T follicular helper cell (primary cell): Measurements from ENCODE around the gene DMKN.

Source experiments
- DNase-seq: peaks from one replicate; pipeline ENCODE4 v3.0.0-alpha.2; 2020; ENCODE audit warnings: low read depth
- total RNA-seq, 2 experiments: gene quantifications; one replicate each; lab custom pipeline; 2026; lab: John Stamatoyannopoulos, UW

Gene DMKN, protein sequence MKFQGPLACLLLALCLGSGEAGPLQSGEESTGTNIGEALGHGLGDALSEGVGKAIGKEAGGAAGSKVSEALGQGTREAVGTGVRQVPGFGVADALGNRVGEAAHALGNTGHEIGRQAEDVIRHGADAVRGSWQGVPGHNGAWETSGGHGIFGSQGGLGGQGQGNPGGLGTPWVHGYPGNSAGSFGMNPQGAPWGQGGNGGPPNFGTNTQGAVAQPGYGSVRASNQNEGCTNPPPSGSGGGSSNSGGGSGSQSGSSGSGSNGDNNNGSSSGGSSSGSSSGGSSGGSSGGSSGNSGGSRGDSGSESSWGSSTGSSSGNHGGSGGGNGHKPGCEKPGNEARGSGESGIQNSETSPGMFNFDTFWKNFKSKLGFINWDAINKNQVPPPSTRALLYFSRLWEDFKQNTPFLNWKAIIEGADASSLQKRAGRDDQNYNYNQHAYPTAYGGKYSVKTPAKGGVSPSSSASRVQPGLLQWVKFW
- 0.13 to 0.42 reads per million in 2 experiments for total RNA-seq

DNA sequence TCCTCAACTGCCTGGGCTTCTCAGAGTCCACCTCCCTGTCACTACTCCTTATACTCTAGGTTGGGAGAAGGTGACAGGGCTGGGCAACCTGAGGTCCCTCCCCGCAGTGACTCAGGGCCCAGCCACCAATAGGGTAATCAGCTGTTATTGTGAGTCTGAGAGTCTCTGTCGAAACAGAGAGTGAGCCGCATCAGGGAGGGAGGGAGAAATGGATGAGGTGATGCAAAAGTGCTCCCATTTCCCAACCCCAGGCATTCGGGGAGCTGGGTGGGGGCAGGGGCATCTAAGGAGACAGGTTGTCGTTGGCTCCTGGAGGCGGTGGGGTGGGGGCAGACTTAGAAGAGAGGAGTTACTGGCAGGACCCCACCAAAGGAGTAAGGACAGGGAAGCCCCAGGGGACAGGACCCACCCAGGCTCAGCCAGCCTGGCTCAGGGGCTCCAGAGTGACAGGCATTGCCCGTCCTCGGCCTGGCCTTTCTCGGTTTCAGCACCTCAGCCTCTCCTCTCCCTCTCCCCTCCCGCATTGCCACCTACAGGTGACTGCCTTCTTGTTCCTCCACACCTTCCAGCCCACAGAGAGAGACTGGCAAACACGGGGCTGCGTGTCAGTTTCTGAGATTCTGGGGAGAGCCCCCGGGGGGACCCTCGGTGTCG lies at the start of gene DMKN:
DMKN (minus strand) TSS at position 22 of the 654 bp plus-strand sequence. CDS start 174 bp downstream, outside the sequence.
- DNase-seq: no peak

DNA sequence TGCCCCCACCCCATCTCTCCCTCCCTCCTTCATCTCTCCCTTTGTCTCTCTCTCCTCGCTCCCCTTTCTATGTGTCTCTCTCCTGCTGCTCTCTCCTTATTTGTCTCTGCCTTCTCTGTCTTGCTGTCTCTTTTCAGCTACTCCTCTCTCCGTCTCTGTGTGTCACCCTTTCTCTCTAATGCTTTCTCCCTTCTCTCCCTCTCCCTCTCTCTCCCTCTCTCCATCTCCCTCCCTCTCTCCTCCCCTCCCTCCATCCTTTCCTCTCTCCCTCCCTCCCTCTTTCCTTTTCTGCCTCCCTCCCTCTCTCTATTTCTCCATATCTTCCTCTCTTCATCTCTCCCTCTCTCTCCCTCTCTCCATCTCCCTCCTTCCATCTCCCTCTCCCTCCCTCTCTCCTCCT lies 49.3 kb upstream of the DMKN start:
- no peak for DNase-seq

DNA sequence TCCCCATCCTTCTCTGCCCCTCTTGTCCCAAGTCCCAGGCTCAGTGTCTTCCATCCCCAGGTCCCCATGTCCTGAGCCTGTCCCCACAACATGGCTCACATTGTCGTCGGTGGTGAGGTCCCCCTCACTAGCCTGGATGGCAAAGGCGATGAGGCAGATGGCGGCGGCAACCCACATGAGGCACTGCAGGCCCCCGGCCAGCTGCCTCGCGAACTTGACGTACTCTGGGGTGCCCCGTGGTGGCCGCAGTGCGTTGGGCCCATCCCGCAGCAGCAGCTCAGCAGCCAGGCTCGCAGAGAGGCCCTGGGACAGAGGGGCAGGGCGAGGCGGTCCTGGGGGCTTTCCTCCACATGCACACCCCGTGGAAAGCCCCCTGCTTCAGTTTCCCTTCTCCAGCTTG lies 48.9 kb upstream of the DMKN start:
- DNase-seq: no peak

DNA sequence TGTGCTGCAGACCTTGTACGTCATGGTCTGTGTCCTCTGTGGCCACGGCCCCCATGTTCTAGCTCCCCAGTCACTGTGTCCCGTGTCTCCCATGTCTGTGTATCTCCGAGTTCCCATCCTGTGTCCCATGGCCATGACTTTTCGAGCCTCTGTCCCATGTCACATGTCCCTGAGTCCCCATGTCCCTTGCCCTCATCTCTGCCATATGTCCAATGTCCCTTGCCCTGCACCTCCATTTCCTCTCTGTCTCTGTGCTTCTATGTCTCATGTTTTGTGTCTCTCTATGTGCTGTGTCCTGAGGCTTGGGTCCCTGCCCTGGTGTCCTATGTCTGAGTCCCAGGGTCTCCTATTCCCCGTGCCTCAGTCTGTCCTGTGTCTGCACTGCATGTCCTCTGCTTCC lies 48.0 kb upstream of the DMKN start:
- no peak for DNase-seq

DNA sequence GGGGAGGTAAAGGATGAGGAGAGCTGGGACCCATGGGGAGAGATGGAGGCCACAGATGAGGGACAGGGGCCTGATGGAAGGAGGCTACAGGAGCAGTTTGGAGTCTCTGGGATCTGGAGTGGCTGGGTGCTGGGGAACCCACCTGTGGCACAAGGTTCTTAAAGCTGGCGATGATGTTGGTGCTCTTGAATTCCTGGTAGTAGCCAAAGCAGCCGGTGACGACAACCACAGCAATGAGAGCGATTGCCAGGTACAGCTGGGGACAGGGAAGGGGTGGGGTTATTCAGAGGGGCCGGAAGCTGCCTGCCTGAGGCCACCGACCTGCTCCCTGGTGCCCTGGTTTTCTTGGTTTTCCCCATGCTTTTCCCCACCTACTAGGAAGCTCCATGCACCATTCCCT lies 47.2 kb upstream of the DMKN start:
- DNase-seq: no peak

DNA sequence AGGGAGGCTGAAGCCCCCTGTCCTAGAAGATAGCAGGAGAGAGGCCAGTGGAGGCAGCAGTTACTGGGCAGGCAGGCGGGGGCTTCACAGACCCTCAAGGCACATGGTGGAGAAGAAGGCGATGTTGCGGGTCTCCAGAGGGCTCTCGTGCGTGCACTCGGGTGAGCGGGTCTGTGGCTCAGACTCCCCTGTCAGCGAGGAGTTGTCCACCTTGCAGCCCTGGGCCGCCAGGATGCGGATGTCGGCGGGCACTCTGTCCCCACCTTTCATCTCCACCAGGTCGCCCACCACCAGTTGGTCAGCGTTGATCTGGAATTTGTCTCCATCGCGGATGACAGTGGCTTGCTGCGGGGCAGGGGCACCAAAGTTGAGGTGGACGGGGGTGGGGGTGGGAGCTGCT lies 46.8 kb upstream of the DMKN start:
- DNase-seq: no peak

DNA sequence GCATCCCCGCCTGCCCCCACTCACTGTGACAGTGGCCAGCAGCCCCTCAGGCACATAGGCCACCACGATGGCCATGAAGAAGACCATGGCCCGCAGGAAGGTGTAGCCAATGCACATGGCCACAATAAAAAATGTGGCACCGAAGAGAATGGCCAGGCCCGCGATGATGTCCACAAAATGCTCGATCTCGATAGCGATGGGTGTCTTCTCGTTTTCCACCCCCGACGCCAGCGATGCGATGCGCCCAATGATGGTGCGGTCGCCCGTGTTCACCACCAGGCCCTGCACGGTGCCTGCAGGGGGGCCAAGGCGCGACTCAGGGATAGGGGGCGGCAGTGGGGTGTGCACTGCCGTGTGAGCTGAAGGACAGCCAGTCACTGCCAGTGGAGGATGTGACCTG lies 46.3 kb upstream of the DMKN start:
- DNase-seq: no peak

DNA sequence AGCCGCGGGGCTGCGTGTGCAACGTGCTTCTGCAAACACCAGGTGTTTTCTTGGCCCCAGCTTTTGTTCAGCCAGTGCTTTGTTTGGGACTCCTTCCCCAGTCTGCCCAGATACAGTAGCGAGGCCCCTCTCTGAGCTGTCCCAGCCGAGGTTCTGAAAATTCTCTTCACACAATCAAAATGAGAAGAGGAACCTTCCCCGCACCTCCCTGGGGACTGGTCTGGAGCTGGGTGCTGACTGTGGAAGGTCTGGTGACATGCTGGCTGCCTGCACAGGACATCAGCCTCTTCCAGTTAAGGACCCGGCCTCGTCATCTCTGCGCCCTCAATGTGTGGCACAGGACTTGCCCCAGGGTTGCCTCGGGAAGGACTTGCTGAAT lies 45.8 kb upstream of the DMKN start:
- DNase-seq: no peak

DNA sequence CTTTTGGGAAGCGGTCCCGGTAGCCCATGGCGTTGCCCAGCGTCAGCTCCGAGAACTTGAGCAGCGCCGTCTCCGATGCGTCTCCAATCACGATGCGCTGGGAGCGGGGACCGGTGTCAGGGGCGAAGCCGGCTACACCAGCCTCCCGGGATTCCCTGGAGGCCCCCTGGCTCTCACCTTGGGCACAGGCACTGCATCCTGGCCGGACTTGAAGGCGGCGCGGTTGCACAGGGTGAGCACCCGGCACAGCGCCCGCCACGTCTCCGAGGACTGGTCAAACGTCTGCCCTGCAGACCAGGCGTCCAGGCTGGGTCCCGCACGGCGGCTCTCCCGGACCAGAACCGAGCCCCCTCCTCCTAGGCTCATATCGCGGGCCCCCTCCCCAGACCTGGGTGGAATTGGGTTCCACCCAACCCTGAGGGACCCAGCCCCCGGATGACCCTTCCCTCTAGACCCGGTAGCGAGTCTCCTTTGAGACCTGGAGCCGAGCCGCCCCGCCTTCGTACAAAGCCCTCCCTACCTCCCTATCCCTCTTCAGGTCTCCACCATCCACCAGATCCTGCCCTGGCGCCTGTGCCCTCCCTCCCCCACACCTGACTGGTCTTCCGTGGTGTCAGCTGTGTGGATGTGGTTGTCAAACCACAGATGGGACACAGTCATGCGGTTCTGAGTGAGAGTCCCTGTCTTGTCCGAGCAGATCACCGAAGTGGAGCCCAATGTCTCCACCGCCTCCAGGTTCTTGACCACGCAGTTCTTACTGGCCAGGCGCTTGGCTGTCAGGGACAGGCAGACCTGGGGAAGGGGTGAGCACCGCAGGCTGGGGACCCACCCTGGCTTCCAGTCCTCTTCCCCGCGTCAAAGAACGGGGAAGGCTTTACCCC lies 45.2 kb upstream of the DMKN start:
- DNase-seq: no peak

DNA sequence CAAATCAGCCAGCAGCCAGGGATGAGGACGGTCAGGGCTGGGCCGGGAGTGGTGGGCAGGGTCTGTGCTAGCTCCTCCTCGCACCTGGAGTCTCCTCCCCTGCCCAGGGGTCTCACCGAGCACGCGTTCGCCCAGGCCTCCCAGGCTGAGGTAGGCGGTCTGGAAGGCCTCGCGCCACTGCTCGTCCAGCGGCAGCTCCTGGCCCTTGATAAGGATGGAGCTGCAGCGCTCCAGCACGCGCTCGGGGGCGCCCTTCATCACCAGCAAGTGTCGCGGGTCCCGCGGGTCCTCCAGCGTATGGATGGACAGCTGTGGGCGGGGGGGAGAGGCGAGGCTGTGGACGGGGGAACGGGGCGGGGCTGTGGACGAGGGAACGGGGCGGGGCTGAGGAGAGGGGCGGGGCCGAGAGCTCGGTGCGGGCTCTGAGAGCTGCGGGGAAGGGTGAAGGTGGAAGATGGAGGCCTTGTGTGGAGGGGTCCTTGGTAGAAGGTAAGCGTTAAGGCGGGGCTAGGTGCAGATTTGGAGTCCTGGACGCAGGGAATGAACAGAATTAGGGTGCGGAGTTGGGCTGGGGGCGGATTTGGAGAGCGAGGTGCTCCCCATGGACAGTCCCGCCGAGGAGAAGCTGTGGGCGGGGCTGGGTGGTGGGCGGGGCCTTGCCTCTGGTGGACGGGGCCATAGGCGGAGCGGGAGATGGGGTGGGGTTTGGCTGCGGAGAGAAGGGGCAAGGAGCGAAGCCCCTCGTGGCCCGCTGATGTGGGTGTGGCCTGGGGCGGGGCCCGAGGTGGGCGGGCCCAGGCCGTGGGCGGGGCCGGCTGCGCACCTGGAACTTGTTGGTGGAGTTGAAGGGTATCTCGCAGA lies 44.3 kb upstream of the DMKN start:
- DNase-seq: peak; percentile 29

DNA sequence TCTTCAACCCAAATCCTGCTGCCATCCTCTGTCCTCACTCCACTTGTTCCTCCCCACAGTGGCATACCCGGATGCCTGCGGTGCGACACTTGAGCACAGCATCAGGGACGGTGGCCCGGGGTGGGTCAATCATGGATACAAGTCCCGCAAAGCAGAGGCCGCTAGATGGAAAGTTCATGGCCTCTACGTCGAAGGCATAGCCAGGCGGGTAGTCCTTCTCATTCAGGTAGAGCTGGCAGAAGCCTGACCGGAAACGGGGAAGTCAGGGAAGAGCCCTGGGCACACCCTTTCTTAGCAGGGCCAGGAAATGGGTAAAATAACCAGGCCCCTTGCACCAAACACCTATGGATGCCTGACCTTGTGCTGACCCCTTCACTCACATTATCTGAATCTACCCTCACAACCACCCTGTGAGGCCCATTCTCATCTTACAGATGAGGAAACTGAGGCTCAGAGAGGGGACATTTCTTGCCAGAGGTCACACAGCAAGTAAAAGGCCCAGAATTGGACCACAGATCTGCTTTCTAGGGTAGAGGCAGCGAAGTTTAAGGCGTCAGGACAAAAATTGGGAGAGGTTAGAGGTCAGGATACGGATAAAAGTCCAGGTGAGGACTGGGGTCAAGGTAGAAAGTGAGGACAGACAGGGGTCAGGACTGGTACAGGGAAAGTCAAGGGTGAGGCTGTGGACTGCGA lies 43.5 kb upstream of the DMKN start:
- DNase-seq: no peak

DNA sequence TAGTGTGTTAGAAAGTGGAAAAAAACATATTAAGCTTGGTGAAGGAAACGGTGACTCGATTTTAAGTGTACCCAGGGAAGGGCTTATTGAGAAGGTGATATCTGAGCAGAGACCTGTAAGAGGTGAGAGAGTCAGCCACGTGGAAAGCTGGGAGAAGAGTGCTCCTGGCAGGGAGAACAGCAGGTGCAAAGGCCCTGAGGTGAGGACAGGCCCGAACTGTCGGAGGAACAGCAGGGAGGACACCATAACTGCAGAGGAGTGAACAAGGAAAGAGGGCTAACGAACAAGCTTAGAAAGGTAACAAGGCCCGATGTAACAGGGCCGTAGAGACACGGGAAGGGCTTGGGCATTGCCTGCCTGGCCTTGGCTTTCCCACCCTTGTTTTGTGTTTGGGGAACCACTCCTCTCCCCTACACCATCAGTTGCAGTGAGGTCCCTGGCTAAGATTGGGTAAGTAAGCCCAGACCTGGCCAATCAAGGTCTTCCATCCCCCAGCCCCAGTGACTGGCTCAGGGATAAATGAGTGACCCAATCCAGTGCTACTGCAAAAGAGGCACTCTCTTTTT lies 42.7 kb upstream of the DMKN start:
- no peak for DNase-seq

DNA sequence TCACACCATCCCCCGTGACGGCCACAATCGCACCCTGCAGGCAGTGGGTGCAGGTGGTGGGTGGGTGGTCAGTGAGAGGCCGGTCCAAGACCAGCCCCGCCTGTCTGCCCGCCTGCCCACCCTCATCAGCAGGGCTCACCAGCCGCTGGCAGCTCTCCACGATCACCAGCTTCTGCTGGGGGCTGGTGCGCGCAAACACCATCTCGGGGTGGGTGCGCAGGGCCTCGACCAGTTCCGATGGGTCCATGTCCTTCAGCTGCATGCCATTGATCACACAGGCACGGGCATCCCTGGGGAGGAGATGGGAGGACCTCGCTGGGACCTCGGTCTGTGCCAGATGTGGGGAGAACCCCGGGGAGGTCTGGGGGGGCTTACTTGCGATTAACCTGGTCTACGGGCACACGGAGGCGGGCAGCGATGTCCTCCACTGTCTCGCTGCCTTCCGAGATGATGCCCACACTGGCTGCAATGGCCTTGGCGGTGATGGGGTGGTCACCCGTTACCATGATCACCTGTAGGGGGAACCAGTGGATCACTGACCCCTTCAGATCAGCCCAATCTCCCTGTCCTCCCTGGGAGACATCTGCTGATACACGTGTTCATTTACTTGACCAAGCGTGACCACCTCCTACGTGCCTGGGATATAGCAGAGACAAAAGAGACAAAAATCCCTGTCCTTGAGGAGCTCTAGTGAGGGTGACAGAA lies 42.0 kb upstream of the DMKN start:
- DNase-seq: no peak

DNA sequence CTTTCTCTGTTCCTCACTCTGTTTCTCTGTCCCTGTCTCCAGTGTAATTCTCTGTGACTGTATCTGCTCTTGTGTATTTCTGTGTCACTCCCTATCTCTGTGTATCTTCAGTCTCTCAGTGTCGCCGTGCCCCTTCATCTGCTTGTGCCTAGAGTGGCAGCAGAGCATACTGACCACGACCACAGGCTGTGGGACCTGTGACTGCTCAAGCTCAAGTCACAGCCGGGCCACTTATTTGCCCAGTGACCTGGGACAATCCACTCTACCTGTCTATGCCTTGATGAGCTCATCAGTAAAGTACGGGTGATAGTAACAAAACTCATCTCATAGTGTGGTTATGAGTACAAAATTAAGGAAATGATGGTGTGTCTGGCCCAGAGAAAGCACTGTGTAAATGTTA lies 40.6 kb upstream of the DMKN start:
- DNase-seq: no peak

DNA sequence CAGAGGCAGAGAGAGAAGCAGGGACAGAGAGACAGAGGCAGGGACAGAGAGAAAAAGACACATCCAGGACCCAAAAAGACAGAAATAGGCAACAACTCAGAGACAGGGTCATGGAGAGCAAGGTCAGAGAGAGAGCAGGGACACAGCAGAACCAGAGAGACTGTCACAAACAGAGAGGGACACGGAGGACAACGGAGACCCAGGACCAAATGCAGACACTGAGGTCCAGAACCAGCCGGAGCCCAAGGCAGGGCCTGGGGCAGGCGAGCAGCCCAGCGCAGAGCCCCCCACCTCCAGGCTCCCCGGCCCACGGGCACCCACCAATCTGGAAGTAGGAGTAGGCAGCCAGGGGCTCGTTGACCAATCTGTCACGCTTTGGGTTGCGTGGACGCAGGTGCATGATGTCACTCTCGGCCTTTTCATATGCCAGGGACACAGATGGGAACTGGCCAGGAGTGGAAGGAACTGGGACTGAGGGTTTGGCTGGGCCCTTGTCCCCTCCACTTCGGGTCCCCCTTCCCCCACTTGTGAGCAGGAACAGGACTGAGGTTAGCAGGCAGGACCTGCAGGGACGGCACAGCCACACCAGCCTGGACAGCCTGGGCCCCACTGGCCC lies 40.0 kb upstream of the DMKN start:
- DNase-seq: no peak

DNA sequence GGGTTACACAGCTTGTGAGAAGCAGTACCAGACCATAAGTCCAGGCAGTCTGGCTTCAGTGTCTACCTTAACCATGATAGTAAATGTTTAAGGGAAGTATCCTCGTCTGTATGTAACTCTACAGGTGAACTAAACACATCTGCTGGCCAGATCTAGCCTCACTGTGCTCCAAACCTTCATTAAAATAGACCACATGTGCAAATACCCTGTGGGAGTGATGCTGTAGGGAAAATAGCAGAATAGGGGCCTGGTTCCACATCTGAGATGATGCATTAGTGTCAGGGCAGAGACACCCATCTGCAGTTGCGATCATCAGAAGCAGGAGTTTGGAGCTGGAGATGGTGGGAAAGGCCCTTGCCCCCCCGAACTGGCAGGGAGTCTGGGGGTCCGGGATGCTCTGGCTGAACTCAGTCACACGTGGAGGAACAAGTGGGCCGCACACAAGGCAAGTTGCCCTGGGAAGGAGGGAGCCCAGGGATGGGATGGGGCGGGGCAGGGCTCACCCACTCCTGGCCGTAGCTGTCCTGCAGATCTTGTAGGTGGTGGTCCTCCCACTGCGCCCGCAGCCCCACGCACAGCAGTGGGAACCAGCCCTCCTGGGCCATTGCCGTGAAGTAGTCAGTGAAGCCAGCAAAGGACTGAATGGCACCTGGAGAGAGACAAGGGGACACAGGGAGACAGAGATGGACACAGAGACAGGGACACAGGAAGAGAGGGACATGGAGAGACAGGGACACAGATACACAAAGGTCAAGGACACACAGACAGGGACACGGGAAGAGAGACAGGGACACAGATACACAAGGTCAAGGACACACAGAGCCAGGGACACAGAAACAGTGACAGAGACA lies 39.3 kb upstream of the DMKN start:
- DNase-seq: no peak

DNA sequence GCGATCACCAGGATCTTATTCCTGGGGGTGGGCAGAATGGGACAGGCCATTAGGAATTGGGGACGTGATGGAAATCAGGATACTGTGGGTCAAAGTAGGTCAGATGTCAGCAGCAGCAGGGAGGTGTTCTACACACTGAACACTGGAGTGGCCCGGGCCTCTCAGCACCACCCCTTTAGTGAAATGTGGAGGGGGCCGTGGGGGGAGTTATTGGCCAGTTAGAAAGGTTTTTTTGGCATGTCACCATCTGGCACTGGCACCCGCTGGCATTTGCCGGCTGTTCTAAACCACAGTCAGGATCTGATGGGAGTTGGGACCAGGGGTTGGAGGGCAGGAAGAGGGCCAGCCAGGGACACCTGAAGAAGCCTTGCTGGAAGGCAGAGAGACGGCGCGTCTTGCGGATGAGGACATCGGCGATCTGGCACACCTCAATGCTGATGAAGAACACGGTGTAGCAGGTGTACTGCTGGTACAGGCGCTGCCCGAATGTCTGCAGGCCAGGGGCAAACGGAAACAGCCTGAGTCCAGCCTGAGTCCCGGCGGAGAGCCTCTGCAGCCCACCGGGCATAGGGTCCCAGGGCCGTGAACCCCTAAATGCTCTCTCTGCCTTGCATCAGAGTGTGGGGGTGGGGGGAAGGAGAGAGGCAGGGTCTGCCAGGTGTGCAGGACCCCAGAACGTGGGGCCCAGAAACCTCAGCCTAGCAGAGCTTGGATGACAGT lies 37.8 kb upstream of the DMKN start:
- DNase-seq: no peak
